ENCODE data around the gene MAPKAP1. TPM values are rescaled to one million over a fixed set of nuclear protein-coding genes. Genes with fewer than 3 reads are reported as not detected.

Gene MAPKAP1
- total and polyA plus RNA-seq, 2 experiments from 2014 or later, result 68.4 to 98.5 TPM

DNA sequence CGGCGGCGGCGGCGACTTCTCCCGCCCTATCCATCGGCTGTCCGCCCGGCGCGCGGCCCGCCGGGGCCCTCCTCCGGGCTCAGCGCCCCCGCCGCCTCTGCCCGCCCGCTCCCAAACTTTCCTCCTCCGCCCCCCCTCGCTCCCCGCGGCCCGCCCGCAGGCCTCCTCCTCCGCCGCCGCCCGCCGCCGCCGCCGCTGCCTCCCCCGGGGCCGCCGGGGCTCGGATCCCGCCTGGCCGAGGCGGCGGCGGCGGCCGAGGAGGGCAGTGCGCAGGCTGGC is 39.7 kb upstream of the MAPKAP1 start (continued):
- no peak for TF ChIP-seq ZNF331 (CRISPR knock-in tag; IDR thresholded peaks at IDR 0.05; ENCODE audit: low read depth)
- TF ChIP-seq, protein P1, sequence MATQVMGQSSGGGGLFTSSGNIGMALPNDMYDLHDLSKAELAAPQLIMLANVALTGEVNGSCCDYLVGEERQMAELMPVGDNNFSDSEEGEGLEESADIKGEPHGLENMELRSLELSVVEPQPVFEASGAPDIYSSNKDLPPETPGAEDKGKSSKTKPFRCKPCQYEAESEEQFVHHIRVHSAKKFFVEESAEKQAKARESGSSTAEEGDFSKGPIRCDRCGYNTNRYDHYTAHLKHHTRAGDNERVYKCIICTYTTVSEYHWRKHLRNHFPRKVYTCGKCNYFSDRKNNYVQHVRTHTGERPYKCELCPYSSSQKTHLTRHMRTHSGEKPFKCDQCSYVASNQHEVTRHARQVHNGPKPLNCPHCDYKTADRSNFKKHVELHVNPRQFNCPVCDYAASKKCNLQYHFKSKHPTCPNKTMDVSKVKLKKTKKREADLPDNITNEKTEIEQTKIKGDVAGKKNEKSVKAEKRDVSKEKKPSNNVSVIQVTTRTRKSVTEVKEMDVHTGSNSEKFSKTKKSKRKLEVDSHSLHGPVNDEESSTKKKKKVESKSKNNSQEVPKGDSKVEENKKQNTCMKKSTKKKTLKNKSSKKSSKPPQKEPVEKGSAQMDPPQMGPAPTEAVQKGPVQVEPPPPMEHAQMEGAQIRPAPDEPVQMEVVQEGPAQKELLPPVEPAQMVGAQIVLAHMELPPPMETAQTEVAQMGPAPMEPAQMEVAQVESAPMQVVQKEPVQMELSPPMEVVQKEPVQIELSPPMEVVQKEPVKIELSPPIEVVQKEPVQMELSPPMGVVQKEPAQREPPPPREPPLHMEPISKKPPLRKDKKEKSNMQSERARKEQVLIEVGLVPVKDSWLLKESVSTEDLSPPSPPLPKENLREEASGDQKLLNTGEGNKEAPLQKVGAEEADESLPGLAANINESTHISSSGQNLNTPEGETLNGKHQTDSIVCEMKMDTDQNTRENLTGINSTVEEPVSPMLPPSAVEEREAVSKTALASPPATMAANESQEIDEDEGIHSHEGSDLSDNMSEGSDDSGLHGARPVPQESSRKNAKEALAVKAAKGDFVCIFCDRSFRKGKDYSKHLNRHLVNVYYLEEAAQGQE (IDR thresholded peaks at IDR 0.05; ENCODE audit: unreplicated experiment), result no peak
- TF ChIP-seq, protein P2, sequence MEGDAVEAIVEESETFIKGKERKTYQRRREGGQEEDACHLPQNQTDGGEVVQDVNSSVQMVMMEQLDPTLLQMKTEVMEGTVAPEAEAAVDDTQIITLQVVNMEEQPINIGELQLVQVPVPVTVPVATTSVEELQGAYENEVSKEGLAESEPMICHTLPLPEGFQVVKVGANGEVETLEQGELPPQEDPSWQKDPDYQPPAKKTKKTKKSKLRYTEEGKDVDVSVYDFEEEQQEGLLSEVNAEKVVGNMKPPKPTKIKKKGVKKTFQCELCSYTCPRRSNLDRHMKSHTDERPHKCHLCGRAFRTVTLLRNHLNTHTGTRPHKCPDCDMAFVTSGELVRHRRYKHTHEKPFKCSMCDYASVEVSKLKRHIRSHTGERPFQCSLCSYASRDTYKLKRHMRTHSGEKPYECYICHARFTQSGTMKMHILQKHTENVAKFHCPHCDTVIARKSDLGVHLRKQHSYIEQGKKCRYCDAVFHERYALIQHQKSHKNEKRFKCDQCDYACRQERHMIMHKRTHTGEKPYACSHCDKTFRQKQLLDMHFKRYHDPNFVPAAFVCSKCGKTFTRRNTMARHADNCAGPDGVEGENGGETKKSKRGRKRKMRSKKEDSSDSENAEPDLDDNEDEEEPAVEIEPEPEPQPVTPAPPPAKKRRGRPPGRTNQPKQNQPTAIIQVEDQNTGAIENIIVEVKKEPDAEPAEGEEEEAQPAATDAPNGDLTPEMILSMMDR (conservative IDR thresholded peaks at IDR 0.05; ENCODE audit: low read depth in 2 of 2), result no peak

DNA sequence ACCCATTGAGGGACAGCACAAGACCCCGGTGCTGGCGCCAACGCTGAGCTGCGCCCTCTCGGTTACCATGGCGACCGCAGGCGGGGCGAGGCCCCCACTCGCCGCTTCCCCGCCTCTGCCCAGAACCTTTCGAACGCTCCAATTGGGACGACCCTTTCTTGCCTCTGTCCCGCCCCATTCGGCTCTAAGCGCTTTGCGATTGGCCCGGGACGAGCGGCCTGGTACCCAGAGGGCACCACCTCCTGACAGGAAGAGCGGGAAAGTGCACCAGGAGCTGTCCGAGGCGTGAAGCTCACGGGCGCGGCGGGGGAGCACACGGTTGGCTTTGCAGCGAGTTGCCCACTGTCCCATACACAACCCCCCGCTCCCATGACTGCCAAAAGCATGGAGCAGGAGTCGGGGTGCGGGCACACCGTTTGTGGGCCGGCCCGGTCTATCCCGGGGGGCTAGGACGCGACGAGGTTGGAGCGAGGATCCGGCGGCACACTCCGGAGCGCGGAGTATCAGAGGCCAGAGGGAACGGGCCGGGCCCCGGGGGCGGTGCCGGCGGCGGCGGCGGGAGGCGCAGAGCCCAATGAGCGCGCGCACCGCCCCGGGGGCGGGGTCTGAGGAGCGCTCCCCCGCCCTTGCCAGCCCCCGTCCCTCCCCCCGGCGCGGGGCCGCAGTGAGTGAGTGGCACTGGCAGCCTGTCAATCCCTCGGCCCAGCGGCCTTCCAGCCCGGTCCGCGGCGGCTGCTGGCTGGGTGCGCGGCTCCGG is 39.2 kb upstream of the MAPKAP1 start:
- H3K27ac ChIP-seq (ENCODE audit: low read depth), result peak overlapping the region; percentile 93
- Mint-ChIP-seq H3K4me3 (peak overlapping the region; percentile 84), H3K4me1 (peaks cover 36% of the 10 kb centered on the region), H3K36me3 (ENCODE audit: low read depth) (peaks cover 12% of the 10 kb centered on the region), H3K9me3 (no peaks in the 10 kb centered on the region), H3K27me3 (ENCODE audit: insufficient read depth, low read depth, poor library complexity) (peaks cover 13% of the 10 kb centered on the region), H3K27ac (peak overlapping the region; percentile 96)
- peak overlapping the region; percentile 72 for H3K4me2 ChIP-seq
- peak; percentile 91 for ATAC-seq
- TF ChIP-seq CREB1 (CRISPR knock-in tag; IDR thresholded peaks at IDR 0.05; ENCODE audit: low read depth), result peak; percentile 43
- TF ChIP-seq EZH2 (IDR thresholded peaks at IDR 0.05; ENCODE audit: low read depth, unreplicated experiment), result no peak
- TF ChIP-seq NANOG (IDR thresholded peaks at IDR 0.05; ENCODE audit: borderline replicate concordance), result no peak
- TF ChIP-seq STAT1 (IDR thresholded peaks at IDR 0.05; ENCODE audit: unreplicated experiment), result no peak
- TF ChIP-seq, protein P2 (conservative IDR thresholded peaks at IDR 0.05; ENCODE audit: low read depth in 2 of 2), result no peak
- TF ChIP-seq POLR2AphosphoS5 (IDR thresholded peaks at IDR 0.05; ENCODE audit: low read depth), result peak; percentile 75
- TF ChIP-seq, protein P1 (IDR thresholded peaks at IDR 0.05; ENCODE audit: unreplicated experiment), result peak; percentile 48
- no peaks in the 10 kb centered on the region for H4K20me1 ChIP-seq (replicated peaks; ENCODE audit: insufficient read depth)
- 0 out of 2 replicates have a peak, but pooled peaks cover 3% of the 10 kb centered on the region for H3F3A ChIP-seq (replicated peaks; ENCODE audit: low read depth)
- H3K9me2 ChIP-seq (ENCODE audit: insufficient read depth), result no peaks in the 10 kb centered on the region
- peaks cover 39% of the 10 kb centered on the region for H3K4me1 ChIP-seq (ENCODE audit: insufficient read depth)
- H2AFZ ChIP-seq, result peak overlapping the region; percentile 53; the same call in 1 of the 2 replicates
- H3K27me3 ChIP-seq (ENCODE audit: insufficient read depth), result peaks cover 8% of the 10 kb centered on the region; the same call in 1 of the 2 replicates
- no peaks in the 10 kb centered on the region for H3K36me3 ChIP-seq (ENCODE audit: insufficient read depth)
- H3K4me3 ChIP-seq, result peak overlapping the region; percentile 54
- peaks cover 28% of the 10 kb centered on the region for H3K79me2 ChIP-seq (replicated peaks; ENCODE audit: insufficient read depth)
- peak; percentile 100 for DNase-seq (ENCODE audit: low spot score)

Data from GM23338 (cell line).